B cell (primary cell): ENCODE results near the gene MFSD6. TPM values are rescaled to one million over a fixed set of nuclear protein-coding genes. Genes with fewer than 3 reads are reported as not detected.

ENCODE experiments used
- ATAC-seq: fragments of 200-7000 bp; cut with Tn5 transposase; one replicate; pipeline ENCODE4 v1.10.0; 2021; ENCODE audit warnings: low read depth, mild to moderate bottlenecking, moderate number of reproducible peaks, moderate library complexity
- CTCF ChIA-PET: fragments of 350-600 bp; sonication (Branson Sonifier 250); formaldehyde crosslinking; loops from one replicate; lab custom pipeline; 2021; ENCODE audit warnings: antibody characterized with exemption, inconsistent platforms; lab: Charles Lee
- POLR2A ChIA-PET: fragments of 350-600 bp; sonication (Branson Sonifier 250); formaldehyde crosslinking; loops from one replicate; lab custom pipeline; 2021; ENCODE audit warnings: antibody characterized with exemption; lab: Charles Lee
- DNase-seq: peaks from one replicate; pipeline ENCODE4 v3.0.0; 2013
- H2AFZ ChIP-seq: 2 replicates; pipeline ENCODE4 v1.6.1; 2012; ENCODE audit warnings: mild to moderate bottlenecking, low read depth, low read length; ENCODE audit not compliant: insufficient read depth, poor library complexity, severe bottlenecking
- H3K27ac ChIP-seq, 2 donors: 1 replicate in 1 of 2; 2 replicates in 1 of 2; pipeline ENCODE4 v1.5.1; 2012 to 2013; ENCODE audit warnings: low read length in 2 of 2, mild to moderate bottlenecking in 2 of 2, moderate library complexity in 1 of 2
- H3K27me3 ChIP-seq, 4 experiments: fragments of 200-600 bp in 1 of 4; sonication (generic) in 1 of 4; replicated peaks in 1 of 4; 1 replicate in 2 of 4; 2 replicates in 2 of 4; pipeline versions ENCODE4 v1.6.1 to v1.7.0; 2013 to 2016; ENCODE audit warnings: low read length in 3 of 4, mild to moderate bottlenecking in 2 of 4, mixed read lengths in 1 of 4, moderate library complexity in 1 of 4; ENCODE audit not compliant: insufficient read depth in 4 of 4, control insufficient read depth in 3 of 4; ENCODE audit errors: control extremely low read depth in 1 of 4
- H3K36me3 ChIP-seq, 2 experiments: replicated peaks in 1 of 2; 1 replicate in 1 of 2; 2 replicates in 1 of 2; pipeline versions ENCODE4 v1.6.1 to v1.7.1; 2013; ENCODE audit warnings: low read length in 1 of 2; ENCODE audit not compliant: insufficient read depth in 2 of 2, control insufficient read depth in 1 of 2; ENCODE audit errors: control extremely low read depth in 1 of 2, extremely low read depth in 1 of 2
- H3K4me1 ChIP-seq, 2 donors: fragments of 200-600 bp in 1 of 2; sonication (generic) in 1 of 2; 1 replicate in 1 of 2; 2 replicates in 1 of 2; pipeline versions ENCODE4 v1.5.1 to v1.6.1; 2013 to 2017; ENCODE audit warnings: low read length in 2 of 2; ENCODE audit not compliant: control insufficient read depth in 2 of 2, insufficient read depth in 2 of 2
- H3K4me2 ChIP-seq: replicated peaks from 2 replicates; pipeline ENCODE3; 2012; ENCODE audit warnings: mild to moderate bottlenecking, low read depth, low read length; ENCODE audit not compliant: poor library complexity, severe bottlenecking
- H3K4me3 ChIP-seq, 5 experiments: fragments of 200-600 bp in 1 of 5; sonication (generic) in 1 of 5; 1 replicate in 3 of 5; 2 replicates in 2 of 5; pipeline versions ENCODE4 v1.5.1 to v1.7.0; 2011 to 2016; ENCODE audit warnings: low read length in 4 of 5, mild to moderate bottlenecking in 4 of 5, low read depth in 2 of 5, control low read depth in 1 of 5, moderate library complexity in 1 of 5; ENCODE audit not compliant: insufficient read depth in 1 of 5; ENCODE audit errors: control extremely low read depth in 1 of 5, extremely low read depth in 1 of 5
- H3K79me2 ChIP-seq: fragments of 200-600 bp; sonication (generic); one replicate; pipeline ENCODE4 v1.6.0; 2016; ENCODE audit warnings: low read length; ENCODE audit not compliant: control insufficient read depth, insufficient read depth
- H3K9ac ChIP-seq: fragments of 200-600 bp; sonication (generic); 2 replicates; pipeline ENCODE4 v1.6.1; 2017; ENCODE audit warnings: mild to moderate bottlenecking, low read length, moderate library complexity
- H3K9me3 ChIP-seq, 3 donors: one replicate each; pipeline versions ENCODE4 v1.6.1 to v1.7.1; 2013; ENCODE audit warnings: low read length in 2 of 3; ENCODE audit not compliant: control insufficient read depth in 2 of 3, insufficient read depth in 1 of 3; ENCODE audit errors: control extremely low read depth in 1 of 3
- H4K20me1 ChIP-seq: 2 replicates; pipeline ENCODE4 v1.6.0; 2012; ENCODE audit warnings: mild to moderate bottlenecking, low read length; ENCODE audit not compliant: insufficient read depth, control insufficient read depth, poor library complexity, severe bottlenecking
- H3K27ac Mint-ChIP-seq: one replicate; pipeline ENCODE4 v1.8.0; 2021; ENCODE audit warnings: mixed read lengths
- H3K27me3 Mint-ChIP-seq: one replicate; pipeline ENCODE4 v1.8.0; 2021; ENCODE audit warnings: mixed read lengths
- H3K4me1 Mint-ChIP-seq: one replicate; pipeline ENCODE4 v1.8.0; 2021; ENCODE audit warnings: mixed read lengths
- H3K4me3 Mint-ChIP-seq: one replicate; pipeline ENCODE4 v1.8.0; 2021; ENCODE audit warnings: mixed read lengths
- H3K9me3 Mint-ChIP-seq: one replicate; pipeline ENCODE4 v1.8.0; 2022; ENCODE audit warnings: mixed read lengths; ENCODE audit not compliant: insufficient read depth
- CTCF ChIP-seq: fragments of 200-600 bp; IDR thresholded peaks from one replicate; pipeline ENCODE4 v1.8.0; 2022; ENCODE audit warnings: antibody characterized with exemption, mild to moderate bottlenecking
- EZH2 ChIP-seq: IDR thresholded peaks from 2 replicates; pipeline ENCODE4 v1.6.1; 2012; ENCODE audit warnings: borderline replicate concordance, low read depth, mild to moderate bottlenecking, moderate library complexity, low read length; ENCODE audit not compliant: insufficient read depth, poor library complexity, severe bottlenecking
- WGBS: methylation state at CpG from one replicate; pipeline ENCODE4 v1.1.5; 2013; ENCODE audit warnings: missing lambda C conversion rate; ENCODE audit not compliant: insufficient coverage; 5-methylcytosine and 5-hydroxymethylcytosine counted together
- intact Hi-C: fragments of 100-400 bp; cut with micrococcal nuclease; formaldehyde crosslinking; loops from one replicate; pipeline ENCODE4 v1.10.0; 2022
- polyA plus RNA-seq: library from polyadenylated mRNA; depleted of rRNA; stranded (reverse); fragments of >200 nt; gene quantifications from 2 replicates; pipeline ENCODE4 v1.2.3, GENCODE V29; 2012
- total RNA-seq, 2 donors: library from RNA; stranded (reverse); fragments of 120-200 nt in 1 of 2; gene quantifications; 1 replicate in 1 of 2; 2 replicates in 1 of 2; pipeline versions ENCODE4 v1.2.3 to v1.2.4, GENCODE V29; 2013 to 2022

The MFSD6 gene
- total and polyA plus RNA-seq, 2 donors (not counting 1 experiment from before 2014, with no cell fraction given): 13.5 to 33.8 TPM

DNA sequence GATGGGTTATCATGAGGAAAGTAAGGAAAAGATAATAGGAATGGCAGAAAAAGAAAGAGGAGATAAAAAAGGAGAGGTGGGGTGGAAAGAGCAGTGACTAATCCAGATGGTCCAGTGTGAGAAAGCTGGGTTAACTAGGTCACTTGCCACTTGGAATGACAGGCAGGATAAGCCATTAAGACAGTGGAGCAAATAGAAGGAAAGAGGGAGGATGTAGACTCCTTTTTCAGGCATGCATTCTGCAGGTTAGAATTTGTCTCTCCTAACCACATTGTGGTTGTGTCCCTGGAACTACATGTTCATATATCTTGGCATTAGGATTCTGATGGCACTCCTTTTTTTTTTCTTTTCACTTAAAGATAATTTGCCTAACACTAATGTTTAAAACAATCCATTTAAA is 139.7 kb downstream of the MFSD6 start:
- CTCF ChIA-PET: no interaction called here
- H3K27ac Mint-ChIP-seq: no peak overlapping the region

DNA sequence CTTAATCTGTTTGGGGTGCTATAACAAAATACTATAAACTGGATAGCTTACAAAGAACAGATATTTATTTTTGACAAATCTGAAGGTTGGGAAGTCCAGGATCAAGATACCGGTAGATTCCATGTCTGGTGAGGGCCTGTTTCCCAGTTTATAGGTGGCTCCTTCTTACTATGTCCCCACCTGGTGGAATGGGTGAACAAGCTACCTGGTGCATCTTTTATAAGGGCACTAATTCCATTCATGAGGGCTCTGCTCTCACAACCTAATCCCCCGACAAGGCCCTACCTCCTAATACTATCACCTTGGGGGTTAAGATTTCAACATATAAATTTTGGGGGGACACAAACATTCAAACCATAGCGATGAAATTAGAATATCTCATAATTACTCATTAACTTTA is 142.0 kb downstream of the MFSD6 start:
- Mint-ChIP-seq H3K27me3 (no peaks in the 10 kb centered on the region), H3K9me3 (no peaks in the 10 kb centered on the region), H3K4me1 (peaks cover 2% of the 10 kb centered on the region), H3K27ac (no peak overlapping the region), H3K4me3 (no peak overlapping the region)
- DNase-seq (no peak), ATAC-seq (no peak)
- H3K27me3 ChIP-seq: no peaks in the 10 kb centered on the region
- ChIA-PET CTCF (no interaction called here), POLR2A (no interaction called here)
- no CpG with 5 or more reads among the region's 3 CpGs for WGBS
- H3K4me3 ChIP-seq: no peak overlapping the region
- peaks cover 0 to 7% (median 0%) of the 10 kb centered on the region in 3 donors for H3K9me3 ChIP-seq
- no peaks in the 10 kb centered on the region for H4K20me1 ChIP-seq
- intact Hi-C loops: no loop called here
- no peak overlapping the region for H2AFZ ChIP-seq
- no peaks in the 10 kb centered on the region for H3K36me3 ChIP-seq
- H3K4me1 ChIP-seq: peaks cover 0 to 2% of the 10 kb centered on the region in 2 donors
- H3K27ac ChIP-seq: no peak overlapping the region
- no peak overlapping the region for H3K4me2 ChIP-seq
- H3K79me2 ChIP-seq: no peaks in the 10 kb centered on the region
- TF ChIP-seq CTCF (no peak), EZH2 (no peak)
- H3K9ac ChIP-seq: no peak overlapping the region

More for the DNA sequence above, 139.7 kb downstream of the MFSD6 start:
- Histone ChIP-seq H3K9ac (no peak overlapping the region), H3K27me3 (no peaks in the 10 kb centered on the region), H3K27ac (no peak overlapping the region), H3K79me2 (no peaks in the 10 kb centered on the region), H3K9me3 (no peaks in the 10 kb centered on the region), H4K20me1 (no peaks in the 10 kb centered on the region), H3K4me1 (peaks cover 0 to 2% of the 10 kb centered on the region in 2 donors), H3K4me2 (no peak overlapping the region), H2AFZ (no peak overlapping the region), H3K4me3 (no peak overlapping the region), H3K36me3 (no peaks in the 10 kb centered on the region)
- DNase-seq: no peak
- Mint-ChIP-seq H3K4me3 (no peak overlapping the region), H3K27me3 (no peaks in the 10 kb centered on the region), H3K4me1 (peaks cover 2% of the 10 kb centered on the region), H3K9me3 (no peaks in the 10 kb centered on the region)
- ATAC-seq: no peak
- POLR2A ChIA-PET: no interaction called here
- intact Hi-C loops: no loop called here
- TF ChIP-seq EZH2 (no peak), CTCF (no peak)

Other genes with a start within 250 kb of the MFSD6 start
- 30.2 and 36.9 TPM in 2 replicates for gene HIBCH, start 88.5 kb upstream of the MFSD6 start, total RNA-seq
- gene HIBCH, start 88.5 kb upstream of the MFSD6 start, polyA plus RNA-seq: 5.6 and 6.4 TPM in 2 replicates
- 3.7 and 4.6 TPM in 2 replicates for gene INPP1, start 64.8 kb upstream of the MFSD6 start, total RNA-seq
- gene INPP1, start 64.8 kb upstream of the MFSD6 start, polyA plus RNA-seq: 3.1 and 3.8 TPM in 2 replicates
- gene NEMP2, start 126.4 kb downstream of the MFSD6 start, total RNA-seq: 17.3 and 22.4 TPM in 2 replicates
- 1.3 and 4.7 TPM in 2 replicates for gene NEMP2, start 126.4 kb downstream of the MFSD6 start, polyA plus RNA-seq
- 24.9 and 31.9 TPM in 2 replicates for gene NAB1, start 240.7 kb downstream of the MFSD6 start, total RNA-seq
- gene NAB1, start 240.7 kb downstream of the MFSD6 start, polyA plus RNA-seq: 6.3 and 7.7 TPM in 2 replicates